B cell (primary cell): Measurements from ENCODE around the gene AIG1.

Experiments used
- EZH2 ChIP-seq: IDR thresholded peaks from 2 replicates; pipeline ENCODE4 v1.6.1; 2012; ENCODE audit warnings: borderline replicate concordance, low read depth, mild to moderate bottlenecking, moderate library complexity, low read length; ENCODE audit not compliant: insufficient read depth, poor library complexity, severe bottlenecking
- TF ChIP-seq, protein P1 (sequence below): fragments of 200-600 bp; IDR thresholded peaks from one replicate; pipeline ENCODE4 v1.8.0; 2022; ENCODE audit warnings: antibody characterized with exemption, mild to moderate bottlenecking

DNA sequence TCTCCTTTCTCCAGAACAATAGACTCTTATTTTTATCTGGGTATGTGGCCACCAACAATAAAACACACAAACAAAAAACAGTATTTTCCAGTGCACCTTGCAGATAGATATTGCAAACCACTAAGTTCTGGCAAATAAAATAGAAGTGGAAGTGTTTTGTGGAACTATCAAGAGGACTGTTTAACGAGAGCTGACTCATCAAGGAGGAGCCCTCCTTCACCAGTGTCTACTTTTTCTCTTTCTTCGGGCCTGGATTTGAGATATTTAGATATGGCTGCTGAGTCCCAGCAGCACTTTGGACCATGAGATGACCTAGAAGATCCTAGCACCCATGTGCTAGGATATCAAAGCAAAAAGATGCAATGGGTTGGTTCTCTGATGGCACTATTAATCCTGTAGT is 154.7 kb downstream of the AIG1 start:
- TF ChIP-seq, protein P1, sequence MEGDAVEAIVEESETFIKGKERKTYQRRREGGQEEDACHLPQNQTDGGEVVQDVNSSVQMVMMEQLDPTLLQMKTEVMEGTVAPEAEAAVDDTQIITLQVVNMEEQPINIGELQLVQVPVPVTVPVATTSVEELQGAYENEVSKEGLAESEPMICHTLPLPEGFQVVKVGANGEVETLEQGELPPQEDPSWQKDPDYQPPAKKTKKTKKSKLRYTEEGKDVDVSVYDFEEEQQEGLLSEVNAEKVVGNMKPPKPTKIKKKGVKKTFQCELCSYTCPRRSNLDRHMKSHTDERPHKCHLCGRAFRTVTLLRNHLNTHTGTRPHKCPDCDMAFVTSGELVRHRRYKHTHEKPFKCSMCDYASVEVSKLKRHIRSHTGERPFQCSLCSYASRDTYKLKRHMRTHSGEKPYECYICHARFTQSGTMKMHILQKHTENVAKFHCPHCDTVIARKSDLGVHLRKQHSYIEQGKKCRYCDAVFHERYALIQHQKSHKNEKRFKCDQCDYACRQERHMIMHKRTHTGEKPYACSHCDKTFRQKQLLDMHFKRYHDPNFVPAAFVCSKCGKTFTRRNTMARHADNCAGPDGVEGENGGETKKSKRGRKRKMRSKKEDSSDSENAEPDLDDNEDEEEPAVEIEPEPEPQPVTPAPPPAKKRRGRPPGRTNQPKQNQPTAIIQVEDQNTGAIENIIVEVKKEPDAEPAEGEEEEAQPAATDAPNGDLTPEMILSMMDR = no peak
- TF ChIP-seq EZH2 = no peak
